Measurements from ENCODE around the gene MICU1. TPM values are rescaled to one million over a fixed set of nuclear protein-coding genes. Genes with fewer than 3 reads are reported as not detected.

The MICU1 gene
- total RNA-seq, 1 experiment from 2014 or later = 36.0 TPM

DNA sequence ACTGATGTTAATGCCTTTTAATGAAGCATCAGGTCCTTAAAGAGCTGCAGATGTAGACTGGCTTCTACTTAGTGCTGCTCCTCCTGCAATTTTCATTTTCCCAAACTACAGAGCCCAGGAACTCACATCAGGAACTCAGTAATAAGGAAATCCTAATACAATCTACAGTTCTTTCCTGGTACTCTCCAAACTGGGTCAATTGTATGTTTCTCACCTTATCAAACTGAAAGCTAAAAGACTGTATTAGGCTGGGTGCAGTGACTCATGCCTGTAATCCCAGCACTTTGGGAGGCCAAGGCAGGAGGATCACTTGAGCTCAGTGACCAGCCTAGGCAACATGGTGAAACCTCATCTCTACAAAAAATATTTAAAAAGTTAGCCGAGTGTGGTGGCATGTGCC, 216.7 kb downstream of the MICU1 start (continued):
- TF ChIP-seq, protein P1, sequence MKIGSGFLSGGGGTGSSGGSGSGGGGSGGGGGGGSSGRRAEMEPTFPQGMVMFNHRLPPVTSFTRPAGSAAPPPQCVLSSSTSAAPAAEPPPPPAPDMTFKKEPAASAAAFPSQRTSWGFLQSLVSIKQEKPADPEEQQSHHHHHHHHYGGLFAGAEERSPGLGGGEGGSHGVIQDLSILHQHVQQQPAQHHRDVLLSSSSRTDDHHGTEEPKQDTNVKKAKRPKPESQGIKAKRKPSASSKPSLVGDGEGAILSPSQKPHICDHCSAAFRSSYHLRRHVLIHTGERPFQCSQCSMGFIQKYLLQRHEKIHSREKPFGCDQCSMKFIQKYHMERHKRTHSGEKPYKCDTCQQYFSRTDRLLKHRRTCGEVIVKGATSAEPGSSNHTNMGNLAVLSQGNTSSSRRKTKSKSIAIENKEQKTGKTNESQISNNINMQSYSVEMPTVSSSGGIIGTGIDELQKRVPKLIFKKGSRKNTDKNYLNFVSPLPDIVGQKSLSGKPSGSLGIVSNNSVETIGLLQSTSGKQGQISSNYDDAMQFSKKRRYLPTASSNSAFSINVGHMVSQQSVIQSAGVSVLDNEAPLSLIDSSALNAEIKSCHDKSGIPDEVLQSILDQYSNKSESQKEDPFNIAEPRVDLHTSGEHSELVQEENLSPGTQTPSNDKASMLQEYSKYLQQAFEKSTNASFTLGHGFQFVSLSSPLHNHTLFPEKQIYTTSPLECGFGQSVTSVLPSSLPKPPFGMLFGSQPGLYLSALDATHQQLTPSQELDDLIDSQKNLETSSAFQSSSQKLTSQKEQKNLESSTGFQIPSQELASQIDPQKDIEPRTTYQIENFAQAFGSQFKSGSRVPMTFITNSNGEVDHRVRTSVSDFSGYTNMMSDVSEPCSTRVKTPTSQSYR (CRISPR knock-in tag; IDR thresholded peaks at IDR 0.05) = no peak
- TF ChIP-seq, protein P2, sequence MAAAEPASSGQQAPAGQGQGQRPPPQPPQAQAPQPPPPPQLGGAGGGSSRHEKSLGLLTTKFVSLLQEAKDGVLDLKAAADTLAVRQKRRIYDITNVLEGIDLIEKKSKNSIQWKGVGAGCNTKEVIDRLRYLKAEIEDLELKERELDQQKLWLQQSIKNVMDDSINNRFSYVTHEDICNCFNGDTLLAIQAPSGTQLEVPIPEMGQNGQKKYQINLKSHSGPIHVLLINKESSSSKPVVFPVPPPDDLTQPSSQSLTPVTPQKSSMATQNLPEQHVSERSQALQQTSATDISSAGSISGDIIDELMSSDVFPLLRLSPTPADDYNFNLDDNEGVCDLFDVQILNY (CRISPR knock-in tag; IDR thresholded peaks at IDR 0.05) = no peak
- TF ChIP-seq, protein P3, sequence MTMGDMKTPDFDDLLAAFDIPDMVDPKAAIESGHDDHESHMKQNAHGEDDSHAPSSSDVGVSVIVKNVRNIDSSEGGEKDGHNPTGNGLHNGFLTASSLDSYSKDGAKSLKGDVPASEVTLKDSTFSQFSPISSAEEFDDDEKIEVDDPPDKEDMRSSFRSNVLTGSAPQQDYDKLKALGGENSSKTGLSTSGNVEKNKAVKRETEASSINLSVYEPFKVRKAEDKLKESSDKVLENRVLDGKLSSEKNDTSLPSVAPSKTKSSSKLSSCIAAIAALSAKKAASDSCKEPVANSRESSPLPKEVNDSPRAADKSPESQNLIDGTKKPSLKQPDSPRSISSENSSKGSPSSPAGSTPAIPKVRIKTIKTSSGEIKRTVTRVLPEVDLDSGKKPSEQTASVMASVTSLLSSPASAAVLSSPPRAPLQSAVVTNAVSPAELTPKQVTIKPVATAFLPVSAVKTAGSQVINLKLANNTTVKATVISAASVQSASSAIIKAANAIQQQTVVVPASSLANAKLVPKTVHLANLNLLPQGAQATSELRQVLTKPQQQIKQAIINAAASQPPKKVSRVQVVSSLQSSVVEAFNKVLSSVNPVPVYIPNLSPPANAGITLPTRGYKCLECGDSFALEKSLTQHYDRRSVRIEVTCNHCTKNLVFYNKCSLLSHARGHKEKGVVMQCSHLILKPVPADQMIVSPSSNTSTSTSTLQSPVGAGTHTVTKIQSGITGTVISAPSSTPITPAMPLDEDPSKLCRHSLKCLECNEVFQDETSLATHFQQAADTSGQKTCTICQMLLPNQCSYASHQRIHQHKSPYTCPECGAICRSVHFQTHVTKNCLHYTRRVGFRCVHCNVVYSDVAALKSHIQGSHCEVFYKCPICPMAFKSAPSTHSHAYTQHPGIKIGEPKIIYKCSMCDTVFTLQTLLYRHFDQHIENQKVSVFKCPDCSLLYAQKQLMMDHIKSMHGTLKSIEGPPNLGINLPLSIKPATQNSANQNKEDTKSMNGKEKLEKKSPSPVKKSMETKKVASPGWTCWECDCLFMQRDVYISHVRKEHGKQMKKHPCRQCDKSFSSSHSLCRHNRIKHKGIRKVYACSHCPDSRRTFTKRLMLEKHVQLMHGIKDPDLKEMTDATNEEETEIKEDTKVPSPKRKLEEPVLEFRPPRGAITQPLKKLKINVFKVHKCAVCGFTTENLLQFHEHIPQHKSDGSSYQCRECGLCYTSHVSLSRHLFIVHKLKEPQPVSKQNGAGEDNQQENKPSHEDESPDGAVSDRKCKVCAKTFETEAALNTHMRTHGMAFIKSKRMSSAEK (CRISPR knock-in tag; IDR thresholded peaks at IDR 0.05; ENCODE audit: borderline replicate concordance) = no peak
- TF ChIP-seq SMAD4 (CRISPR knock-in tag; IDR thresholded peaks at IDR 0.05) (no peak), FOXJ3 (CRISPR knock-in tag; IDR thresholded peaks at IDR 0.05; ENCODE audit: borderline replicate concordance) (no peak), KAT7 (CRISPR knock-in tag; IDR thresholded peaks at IDR 0.05; ENCODE audit: borderline replicate concordance) (no peak)

DNA sequence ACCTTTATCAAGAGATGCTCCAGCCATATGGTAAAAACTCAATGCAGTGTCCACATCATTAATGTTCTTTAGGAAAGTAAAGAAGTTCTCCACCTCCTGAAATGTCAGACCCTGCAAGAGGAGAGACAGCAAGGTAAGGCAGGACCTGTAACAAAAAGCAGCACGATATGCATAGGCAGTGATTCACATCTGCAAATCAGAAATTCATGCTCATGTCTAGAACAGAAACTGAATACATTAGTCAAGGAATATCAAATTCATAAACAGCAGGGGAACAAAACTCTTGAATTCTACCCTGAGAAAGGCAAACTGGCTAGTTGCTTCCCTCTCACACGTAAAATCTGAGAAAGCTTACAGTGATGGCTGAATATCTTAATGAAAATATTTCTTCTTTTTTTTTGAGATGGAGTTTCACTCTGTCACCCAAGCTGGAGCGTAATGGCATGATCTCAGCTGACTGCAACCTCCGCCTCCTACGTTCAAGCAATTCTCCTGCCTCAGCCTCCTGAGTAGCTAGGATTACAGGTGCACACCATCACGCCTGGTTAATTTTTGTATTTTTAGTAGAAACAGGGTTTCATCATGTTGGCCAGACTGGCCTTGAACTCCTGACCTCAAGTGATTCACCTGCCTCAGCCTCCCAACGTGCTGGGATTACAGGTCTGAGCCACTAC, 217.8 kb downstream of the MICU1 start:
- ATAC-seq (no peak), DNase-seq (ENCODE audit: low spot score) (no peak)
- no peaks in the 10 kb centered on the region for H3K4me1 Mint-ChIP-seq
- no peak overlapping the region for H3K4me3 Mint-ChIP-seq
- POLR2A ChIA-PET = no interaction called here
- H3K27me3 Mint-ChIP-seq (ENCODE audit: low read depth) = no peaks in the 10 kb centered on the region
- H3K27ac Mint-ChIP-seq = peak overlapping the region; percentile 68; the same call in 1 of the 2 replicates
- peaks cover 1% of the 10 kb centered on the region; the same call in 1 of the 2 replicates for H3K9me3 Mint-ChIP-seq
- peaks cover 2% of the 10 kb centered on the region for H3K36me3 Mint-ChIP-seq
- CTCF ChIA-PET = no interaction called here
- TF ChIP-seq, protein P4, sequence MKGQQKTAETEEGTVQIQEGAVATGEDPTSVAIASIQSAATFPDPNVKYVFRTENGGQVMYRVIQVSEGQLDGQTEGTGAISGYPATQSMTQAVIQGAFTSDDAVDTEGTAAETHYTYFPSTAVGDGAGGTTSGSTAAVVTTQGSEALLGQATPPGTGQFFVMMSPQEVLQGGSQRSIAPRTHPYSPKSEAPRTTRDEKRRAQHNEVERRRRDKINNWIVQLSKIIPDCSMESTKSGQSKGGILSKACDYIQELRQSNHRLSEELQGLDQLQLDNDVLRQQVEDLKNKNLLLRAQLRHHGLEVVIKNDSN (CRISPR knock-in tag; IDR thresholded peaks at IDR 0.05) = no peak
- TF ChIP-seq TEAD4 (CRISPR knock-in tag; IDR thresholded peaks at IDR 0.05) (no peak), NFE2L1 (CRISPR knock-in tag; IDR thresholded peaks at IDR 0.05) (no peak), NR3C1 (CRISPR knock-in tag; conservative IDR thresholded peaks at IDR 0.05; ENCODE audit: low read depth) (no peak), ZNF317 (CRISPR knock-in tag; IDR thresholded peaks at IDR 0.05; ENCODE audit: borderline replicate concordance, low read depth) (no peak), NR1H2 (CRISPR knock-in tag; IDR thresholded peaks at IDR 0.05) (no peak), KAT7 (CRISPR knock-in tag; IDR thresholded peaks at IDR 0.05; ENCODE audit: borderline replicate concordance) (no peak), TP53 (CRISPR knock-in tag; IDR thresholded peaks at IDR 0.05) (no peak), GTF2I (CRISPR knock-in tag; conservative IDR thresholded peaks at IDR 0.05) (no peak), CREM (CRISPR knock-in tag; IDR thresholded peaks at IDR 0.05) (no peak)
- TF ChIP-seq, protein P5, sequence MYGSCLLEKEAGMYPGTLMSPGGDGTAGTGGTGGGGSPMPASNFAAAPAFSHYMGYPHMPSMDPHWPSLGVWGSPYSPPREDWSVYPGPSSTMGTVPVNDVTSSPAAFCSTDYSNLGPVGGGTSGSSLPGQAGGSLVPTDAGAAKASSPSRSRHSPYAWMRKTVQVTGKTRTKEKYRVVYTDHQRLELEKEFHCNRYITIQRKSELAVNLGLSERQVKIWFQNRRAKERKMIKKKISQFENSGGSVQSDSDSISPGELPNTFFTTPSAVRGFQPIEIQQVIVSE (CRISPR knock-in tag; IDR thresholded peaks at IDR 0.05; ENCODE audit: borderline replicate concordance) = no peak
- TF ChIP-seq, protein P6, sequence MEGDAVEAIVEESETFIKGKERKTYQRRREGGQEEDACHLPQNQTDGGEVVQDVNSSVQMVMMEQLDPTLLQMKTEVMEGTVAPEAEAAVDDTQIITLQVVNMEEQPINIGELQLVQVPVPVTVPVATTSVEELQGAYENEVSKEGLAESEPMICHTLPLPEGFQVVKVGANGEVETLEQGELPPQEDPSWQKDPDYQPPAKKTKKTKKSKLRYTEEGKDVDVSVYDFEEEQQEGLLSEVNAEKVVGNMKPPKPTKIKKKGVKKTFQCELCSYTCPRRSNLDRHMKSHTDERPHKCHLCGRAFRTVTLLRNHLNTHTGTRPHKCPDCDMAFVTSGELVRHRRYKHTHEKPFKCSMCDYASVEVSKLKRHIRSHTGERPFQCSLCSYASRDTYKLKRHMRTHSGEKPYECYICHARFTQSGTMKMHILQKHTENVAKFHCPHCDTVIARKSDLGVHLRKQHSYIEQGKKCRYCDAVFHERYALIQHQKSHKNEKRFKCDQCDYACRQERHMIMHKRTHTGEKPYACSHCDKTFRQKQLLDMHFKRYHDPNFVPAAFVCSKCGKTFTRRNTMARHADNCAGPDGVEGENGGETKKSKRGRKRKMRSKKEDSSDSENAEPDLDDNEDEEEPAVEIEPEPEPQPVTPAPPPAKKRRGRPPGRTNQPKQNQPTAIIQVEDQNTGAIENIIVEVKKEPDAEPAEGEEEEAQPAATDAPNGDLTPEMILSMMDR (IDR thresholded peaks at IDR 0.05) = no peak
- TF ChIP-seq, protein P1 (CRISPR knock-in tag; IDR thresholded peaks at IDR 0.05) = no peak
- TF ChIP-seq, protein P7, sequence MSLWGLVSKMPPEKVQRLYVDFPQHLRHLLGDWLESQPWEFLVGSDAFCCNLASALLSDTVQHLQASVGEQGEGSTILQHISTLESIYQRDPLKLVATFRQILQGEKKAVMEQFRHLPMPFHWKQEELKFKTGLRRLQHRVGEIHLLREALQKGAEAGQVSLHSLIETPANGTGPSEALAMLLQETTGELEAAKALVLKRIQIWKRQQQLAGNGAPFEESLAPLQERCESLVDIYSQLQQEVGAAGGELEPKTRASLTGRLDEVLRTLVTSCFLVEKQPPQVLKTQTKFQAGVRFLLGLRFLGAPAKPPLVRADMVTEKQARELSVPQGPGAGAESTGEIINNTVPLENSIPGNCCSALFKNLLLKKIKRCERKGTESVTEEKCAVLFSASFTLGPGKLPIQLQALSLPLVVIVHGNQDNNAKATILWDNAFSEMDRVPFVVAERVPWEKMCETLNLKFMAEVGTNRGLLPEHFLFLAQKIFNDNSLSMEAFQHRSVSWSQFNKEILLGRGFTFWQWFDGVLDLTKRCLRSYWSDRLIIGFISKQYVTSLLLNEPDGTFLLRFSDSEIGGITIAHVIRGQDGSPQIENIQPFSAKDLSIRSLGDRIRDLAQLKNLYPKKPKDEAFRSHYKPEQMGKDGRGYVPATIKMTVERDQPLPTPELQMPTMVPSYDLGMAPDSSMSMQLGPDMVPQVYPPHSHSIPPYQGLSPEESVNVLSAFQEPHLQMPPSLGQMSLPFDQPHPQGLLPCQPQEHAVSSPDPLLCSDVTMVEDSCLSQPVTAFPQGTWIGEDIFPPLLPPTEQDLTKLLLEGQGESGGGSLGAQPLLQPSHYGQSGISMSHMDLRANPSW (CRISPR knock-in tag; conservative IDR thresholded peaks at IDR 0.05; ENCODE audit: low read depth) = no peak
